Brain microvascular endothelial cell (primary cell): ENCODE measurements around the gene RANBP17.

ENCODE experiments used
- DNase-seq: peaks from one replicate; pipeline ENCODE4 v3.0.0-alpha.2; 2020
- H3K27ac ChIP-seq: fragments of 250-450 bp; sonication (Bioruptor Pico); 2 replicates; pipeline ENCODE4 v1.5.1; 2020; ENCODE audit warnings: mild to moderate bottlenecking, moderate library complexity
- H3K27me3 ChIP-seq: fragments of 250-450 bp; sonication (Bioruptor Pico); replicated peaks from 2 replicates; pipeline ENCODE4 v1.5.1; 2020; ENCODE audit warnings: mild to moderate bottlenecking
- H3K36me3 ChIP-seq: fragments of 250-450 bp; sonication (Bioruptor Pico); replicated peaks from 2 replicates; pipeline ENCODE4 v1.5.1; 2020; ENCODE audit warnings: mild to moderate bottlenecking
- H3K4me3 ChIP-seq: 2 replicates; pipeline ENCODE4 v1.5.1; 2011; ENCODE audit warnings: low read depth, mild to moderate bottlenecking, control low read depth, low read length, moderate library complexity
- CTCF ChIP-seq: IDR thresholded peaks from 2 replicates; pipeline ENCODE4 v1.5.1; 2011; ENCODE audit warnings: low read depth, mild to moderate bottlenecking, moderate library complexity, low read length, control low read depth, inconsistent platforms; ENCODE audit errors: missing control alignments
- in situ Hi-C: cut with HindIII; loops from 2 replicates; pipeline ENCODE4 v1.10.0; 2017; ENCODE audit warnings: low sequenced_read_pairs, low pct_ligation_motif_present

The RANBP17 gene

GRCh38 chr5:171261904-171262303, 400.1 kb downstream of the RANBP17 start:
- no peak for TF ChIP-seq CTCF
- no peak overlapping the region for H3K4me3 ChIP-seq
- no peak for DNase-seq
- no peaks in the 10 kb centered on the region for H3K27me3 ChIP-seq
- H3K36me3 ChIP-seq, result no peaks in the 10 kb centered on the region
- H3K27ac ChIP-seq, result no peak overlapping the region
- in situ Hi-C loops, result no loop called here

- no peak for TF ChIP-seq CTCF
- no peak for DNase-seq
- Histone ChIP-seq H3K27me3 (no peaks in the 10 kb centered on the region), H3K27ac (no peak overlapping the region), H3K36me3 (no peaks in the 10 kb centered on the region), H3K4me3 (no peak overlapping the region)
- in situ Hi-C loops, result no loop called here
These were observed 401.4 kb downstream of the RANBP17 start for GRCh38 chr5:171263181-171263580.

- no peak for TF ChIP-seq CTCF
- no peak overlapping the region for H3K4me3 ChIP-seq
- H3K36me3 ChIP-seq, result no peaks in the 10 kb centered on the region
- H3K27me3 ChIP-seq, result no peaks in the 10 kb centered on the region
- no peak overlapping the region for H3K27ac ChIP-seq
- DNase-seq, result no peak
- in situ Hi-C loops, result no loop called here
These were observed 403.0 kb downstream of the RANBP17 start for GRCh38 chr5:171264843-171265242.

GRCh38 chr5:171268700-171269620, 407.1 kb downstream of the RANBP17 start:
- Histone ChIP-seq H3K27ac (no peak overlapping the region), H3K36me3 (no peaks in the 10 kb centered on the region), H3K4me3 (no peak overlapping the region), H3K27me3 (no peaks in the 10 kb centered on the region)
- in situ Hi-C loops, result no loop called here
- no peak for TF ChIP-seq CTCF
- no peak for DNase-seq

- H3K36me3 ChIP-seq, result no peaks in the 10 kb centered on the region
- no peak overlapping the region for H3K4me3 ChIP-seq
- no peaks in the 10 kb centered on the region for H3K27me3 ChIP-seq
- TF ChIP-seq CTCF, result no peak
- H3K27ac ChIP-seq, result no peak overlapping the region
- in situ Hi-C loops, result no loop called here
- DNase-seq, result no peak
These were observed 407.9 kb downstream of the RANBP17 start for GRCh38 chr5:171269717-171270116.
